Panc1 (cell line): Measurements from ENCODE around the gene CCDC88A.
A peak's percentile ranks its signal among the peaks of the same experiment; 100 is the strongest.

ENCODE experiments used
- POLR2AphosphoS5 ChIP-seq: IDR thresholded peaks from 2 replicates; pipeline ENCODE4 v1.6.1; 2012; ENCODE audit warnings: mild to moderate bottlenecking, low read depth, low read length, moderate library complexity
- TF ChIP-seq, protein P1 (sequence below): fragments of 450-650 bp; IDR thresholded peaks from 2 replicates; pipeline ENCODE4 v1.5.1; 2017; ENCODE audit warnings: mild to moderate bottlenecking

DNA sequence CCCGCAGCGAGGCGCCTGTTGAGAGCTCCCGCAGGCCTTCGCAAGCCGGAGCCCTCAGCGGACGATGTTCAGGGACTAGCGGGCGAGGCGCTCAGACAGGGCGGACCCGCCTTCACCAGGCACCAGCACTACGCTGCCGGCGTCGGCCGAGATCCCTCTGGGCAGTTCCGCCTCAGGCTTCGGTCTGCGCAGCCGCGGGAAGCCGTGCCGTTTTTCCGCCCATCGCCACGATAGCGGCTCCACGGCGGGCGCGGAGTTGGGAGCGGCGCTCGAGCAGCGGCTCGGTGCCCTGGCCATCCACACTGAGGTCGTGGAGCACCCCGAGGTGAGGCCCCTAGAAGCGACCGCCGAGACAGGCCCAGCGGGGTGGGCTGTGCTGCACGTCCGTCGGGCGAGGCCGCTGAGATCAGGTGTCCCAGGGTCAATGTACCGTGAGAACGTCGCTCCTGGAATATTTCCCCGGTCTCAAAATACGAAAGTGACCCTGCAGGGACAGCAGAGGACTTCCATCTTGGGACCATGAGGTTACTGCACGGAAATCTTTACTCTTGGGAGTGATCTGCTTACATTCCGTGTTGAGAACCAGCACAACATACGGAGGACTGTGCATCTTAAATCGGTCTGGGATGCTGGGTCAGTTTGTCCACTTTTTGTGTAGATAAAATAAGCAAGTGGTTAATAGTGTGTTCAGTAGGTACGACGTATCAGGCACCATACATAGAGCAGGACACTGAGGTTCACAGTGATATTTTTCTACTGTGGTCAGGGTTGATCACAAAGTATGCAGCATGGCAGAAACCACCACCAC lies 137.3 kb downstream of the CCDC88A start:
- TF ChIP-seq, protein P1, sequence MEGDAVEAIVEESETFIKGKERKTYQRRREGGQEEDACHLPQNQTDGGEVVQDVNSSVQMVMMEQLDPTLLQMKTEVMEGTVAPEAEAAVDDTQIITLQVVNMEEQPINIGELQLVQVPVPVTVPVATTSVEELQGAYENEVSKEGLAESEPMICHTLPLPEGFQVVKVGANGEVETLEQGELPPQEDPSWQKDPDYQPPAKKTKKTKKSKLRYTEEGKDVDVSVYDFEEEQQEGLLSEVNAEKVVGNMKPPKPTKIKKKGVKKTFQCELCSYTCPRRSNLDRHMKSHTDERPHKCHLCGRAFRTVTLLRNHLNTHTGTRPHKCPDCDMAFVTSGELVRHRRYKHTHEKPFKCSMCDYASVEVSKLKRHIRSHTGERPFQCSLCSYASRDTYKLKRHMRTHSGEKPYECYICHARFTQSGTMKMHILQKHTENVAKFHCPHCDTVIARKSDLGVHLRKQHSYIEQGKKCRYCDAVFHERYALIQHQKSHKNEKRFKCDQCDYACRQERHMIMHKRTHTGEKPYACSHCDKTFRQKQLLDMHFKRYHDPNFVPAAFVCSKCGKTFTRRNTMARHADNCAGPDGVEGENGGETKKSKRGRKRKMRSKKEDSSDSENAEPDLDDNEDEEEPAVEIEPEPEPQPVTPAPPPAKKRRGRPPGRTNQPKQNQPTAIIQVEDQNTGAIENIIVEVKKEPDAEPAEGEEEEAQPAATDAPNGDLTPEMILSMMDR: no peak
- TF ChIP-seq POLR2AphosphoS5: peak; percentile 93
